Stimulated activated CD4-positive, alpha-beta T cell treated with anti-CD3 and anti-CD28 coated beads, Interleukin-4, amount 100 ng/mL, for 1 hour (primary cell): ENCODE results near the gene MUC6.

ENCODE experiments used
- DNase-seq: peaks from one replicate; pipeline ENCODE4 v3.0.0-alpha.2; 2020

The MUC6 gene

DNA sequence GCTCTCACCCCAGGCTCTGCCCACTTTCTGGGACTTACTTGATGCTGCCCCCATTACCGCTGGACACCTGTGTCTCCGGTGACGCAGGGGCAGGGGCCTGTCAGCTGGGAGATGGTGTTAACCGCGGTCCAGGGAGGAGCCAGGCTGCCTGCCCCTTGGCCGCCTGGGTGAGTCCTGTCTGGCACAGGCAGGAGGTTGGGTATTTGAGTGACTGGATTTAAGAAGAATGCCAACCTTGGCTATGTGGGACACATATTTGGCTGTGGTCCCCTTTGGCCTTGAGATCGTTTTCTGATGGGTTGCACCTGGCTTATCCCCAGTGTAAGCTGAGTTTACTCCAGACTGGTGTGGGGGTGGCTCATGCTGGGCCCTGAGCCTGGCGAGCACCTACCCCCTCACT, 2.5 kb downstream of the MUC6 start:
- no peak for DNase-seq

DNA sequence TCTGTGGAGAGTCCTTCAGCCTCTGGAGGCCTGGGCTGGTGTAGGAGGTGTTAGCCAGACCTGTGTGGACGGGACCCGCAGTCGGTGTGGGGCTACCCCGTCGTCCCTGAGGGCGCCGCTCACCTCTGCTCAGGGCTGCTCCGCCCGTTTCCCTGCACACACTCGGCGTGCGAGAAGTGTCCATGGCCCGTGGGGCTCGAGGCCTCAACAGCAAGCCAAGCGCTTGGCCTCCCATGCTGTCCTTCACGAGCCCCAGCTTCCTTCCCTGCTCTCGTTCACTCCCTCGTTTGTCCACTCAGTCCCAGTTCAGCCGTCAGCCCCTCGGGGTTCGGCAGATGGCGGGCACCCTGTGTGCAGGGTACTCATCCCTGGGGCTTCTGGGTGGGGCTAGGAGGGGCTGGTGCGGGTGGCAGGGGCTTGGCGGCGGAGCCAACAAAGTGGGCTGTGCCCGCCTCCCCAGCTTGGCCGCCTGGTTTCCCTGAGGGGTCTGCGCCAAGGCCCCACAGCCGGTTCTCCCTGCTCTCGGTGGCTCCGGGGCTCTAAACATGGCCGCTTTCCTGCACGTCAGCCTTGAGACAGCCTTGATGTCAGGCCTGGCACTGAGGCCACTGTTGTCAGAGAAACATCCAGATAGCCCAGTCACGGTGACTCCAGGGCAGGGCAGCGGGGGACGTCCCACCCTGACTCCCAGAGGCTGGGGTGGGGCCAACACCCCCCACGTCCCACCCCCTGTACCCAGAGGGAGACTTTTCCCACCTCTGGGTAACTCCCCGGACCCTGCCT, 3.3 kb downstream of the MUC6 start:
- no peak for DNase-seq

DNA sequence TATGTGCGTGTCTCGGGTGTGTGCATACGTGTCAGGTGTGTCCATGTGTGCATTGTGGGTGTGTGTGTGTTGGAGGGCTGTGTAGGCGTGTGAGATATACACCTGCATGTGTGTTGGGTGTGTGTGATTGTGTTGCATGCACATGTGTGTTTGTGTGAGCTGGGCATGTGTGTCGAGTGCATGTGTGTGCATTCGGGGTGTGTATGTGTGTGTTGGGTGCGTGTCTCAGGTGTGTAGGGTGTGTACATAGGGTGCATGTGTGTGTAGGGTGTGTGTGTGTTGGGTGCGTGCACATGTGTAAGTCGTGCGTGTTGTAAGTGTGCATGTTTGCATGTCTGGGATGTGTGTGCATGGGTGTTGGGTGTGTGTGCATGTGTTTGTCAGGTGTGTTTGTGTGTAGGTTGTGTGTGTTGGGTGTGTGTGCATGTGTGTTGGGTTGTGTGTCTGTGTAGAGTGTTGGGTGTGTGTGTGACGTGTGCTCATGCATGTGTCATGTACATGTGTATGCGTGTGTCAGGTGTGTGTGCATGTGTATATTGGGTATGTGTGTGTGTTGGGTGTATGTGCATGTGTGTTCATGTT, 4.1 kb downstream of the MUC6 start:
- no peak for DNase-seq

DNA sequence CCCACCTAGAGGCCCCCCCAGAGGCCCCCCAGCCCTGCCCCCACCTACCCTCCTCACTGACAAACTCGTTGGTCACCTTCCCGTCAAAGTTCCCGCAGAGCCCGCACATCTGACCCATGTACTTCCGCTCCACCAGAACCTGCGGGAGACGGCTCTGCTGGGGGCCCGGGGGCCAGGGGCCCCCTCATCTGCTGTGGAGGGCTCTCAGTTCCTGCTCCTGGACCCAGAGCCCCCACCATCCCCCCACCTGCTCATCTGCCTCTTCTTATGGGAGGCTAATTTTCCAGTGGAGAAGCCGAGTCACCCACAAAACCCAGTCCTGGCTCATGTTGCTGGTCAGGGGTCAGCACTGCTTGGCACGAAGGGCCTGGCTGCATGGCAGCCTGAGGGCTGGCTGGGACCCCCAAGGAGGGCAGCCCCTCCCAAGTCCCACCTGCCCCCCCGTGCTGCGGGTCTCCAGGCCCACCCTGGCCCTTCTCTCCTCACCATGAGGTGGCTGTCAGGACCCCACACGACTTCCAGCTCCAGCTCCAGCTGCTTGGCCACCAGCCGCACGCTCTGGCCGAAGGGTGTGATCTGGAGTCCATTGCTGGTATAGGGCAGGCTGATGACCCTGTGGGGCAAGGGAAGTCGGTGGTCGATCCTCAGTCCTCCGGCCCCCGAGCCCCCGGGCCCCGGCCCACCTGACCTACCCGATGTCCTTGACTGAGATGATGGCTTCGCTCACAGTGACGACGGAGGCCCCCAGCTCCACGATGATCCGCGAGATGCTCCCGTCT, 5.2 kb downstream of the MUC6 start:
- no peak for DNase-seq

DNA sequence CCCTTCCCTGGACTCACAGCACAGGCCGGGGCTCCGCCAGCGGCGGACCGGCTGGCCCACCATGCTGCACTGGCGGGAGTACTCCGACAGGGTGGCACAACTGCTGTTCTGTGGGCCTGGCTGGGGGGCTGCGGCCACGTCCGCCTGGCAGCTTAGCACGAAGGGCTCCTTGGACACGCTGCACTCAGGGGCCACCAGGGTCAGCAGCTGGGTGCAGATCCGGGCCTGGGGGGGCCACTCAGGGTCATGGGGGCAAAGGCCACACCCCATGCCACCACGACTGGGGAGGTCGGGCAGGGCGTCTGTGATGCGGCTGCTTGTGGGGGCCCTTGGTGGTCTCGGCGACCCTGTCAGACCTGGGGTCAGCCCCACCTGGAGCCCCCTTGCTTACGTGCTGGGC, 6.0 kb downstream of the MUC6 start:
- DNase-seq, result no peak

DNA sequence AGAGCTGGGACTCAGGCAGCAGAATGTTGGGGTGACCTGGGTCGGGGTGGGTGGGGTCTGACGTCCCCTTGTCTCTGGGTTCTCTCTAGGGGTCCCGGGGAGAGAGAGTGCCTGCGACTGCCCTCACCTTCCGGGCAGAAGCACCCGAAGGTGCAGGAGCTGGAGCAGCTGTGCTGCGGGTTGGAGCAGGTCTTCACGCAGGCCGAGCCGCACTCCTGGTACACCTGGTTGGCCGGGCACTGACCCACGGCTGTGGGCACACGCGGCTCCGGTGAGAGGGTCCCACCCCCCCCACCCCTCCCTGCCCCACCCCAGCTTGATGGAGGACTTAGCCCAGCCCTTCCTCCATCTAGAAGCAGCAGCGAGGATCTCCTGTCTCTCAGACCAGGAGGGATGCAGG, 6.4 kb downstream of the MUC6 start:
- no peak for DNase-seq

DNA sequence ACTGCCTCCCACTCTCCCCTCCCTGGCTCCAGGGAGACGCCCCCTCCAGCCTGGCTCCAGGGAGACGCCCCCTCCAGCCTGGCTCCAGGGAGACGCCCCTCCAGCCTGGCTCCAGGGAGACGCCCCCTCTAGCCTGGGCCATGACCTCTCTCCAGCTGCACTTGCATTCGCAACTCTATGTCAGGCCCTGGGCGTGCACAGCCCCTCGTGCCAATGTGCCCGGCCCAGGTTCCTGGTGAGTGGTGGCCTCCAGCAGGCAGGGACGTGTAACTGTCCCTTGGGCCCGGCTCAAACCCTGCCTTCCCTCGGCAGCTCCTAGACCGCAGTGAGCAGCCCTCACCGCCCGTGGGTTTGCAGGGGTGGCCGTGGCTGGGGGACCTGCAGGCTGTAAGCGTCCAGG, 6.9 kb downstream of the MUC6 start:
- DNase-seq, result no peak

DNA sequence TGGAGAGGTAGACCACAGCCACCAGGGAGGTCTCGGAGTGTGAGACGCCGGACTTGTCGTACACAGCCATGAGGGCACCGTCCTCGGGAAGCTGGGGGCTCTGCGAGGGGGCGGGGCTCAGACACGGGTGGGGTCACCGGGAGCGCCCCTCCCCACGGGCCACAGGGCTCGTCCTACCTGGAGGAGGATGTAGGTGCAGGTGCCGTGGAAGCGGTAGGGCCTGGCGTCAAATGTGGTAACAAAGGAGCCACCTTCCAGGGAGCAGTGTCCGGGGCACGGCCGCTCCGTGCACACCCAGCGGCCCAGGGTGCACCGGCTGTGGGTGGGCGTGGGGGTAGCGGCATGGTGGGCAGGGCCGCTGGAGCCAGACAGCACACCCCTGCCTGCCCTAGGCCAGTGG, 7.5 kb downstream of the MUC6 start:
- DNase-seq, result no peak

DNA sequence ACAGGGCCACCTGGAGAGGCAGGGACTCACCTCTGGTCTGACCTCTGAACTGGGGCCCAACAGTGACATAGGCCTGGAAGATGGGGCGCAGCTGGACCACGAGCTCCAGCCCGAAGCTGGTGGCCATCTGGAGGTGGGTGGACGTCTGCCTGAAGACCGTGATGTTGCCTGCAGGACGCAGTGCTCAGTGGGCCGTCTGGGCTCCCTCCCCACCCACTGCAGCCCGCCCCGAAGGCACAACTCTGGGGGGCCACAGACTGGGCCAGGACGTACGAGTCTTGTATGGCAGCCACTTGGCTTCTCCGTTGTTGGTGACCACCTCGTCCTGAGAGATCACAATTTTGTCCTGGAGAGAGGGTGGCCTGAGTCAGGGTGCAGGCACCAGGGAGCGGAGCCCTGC, 7.9 kb downstream of the MUC6 start:
- no peak for DNase-seq

DNA sequence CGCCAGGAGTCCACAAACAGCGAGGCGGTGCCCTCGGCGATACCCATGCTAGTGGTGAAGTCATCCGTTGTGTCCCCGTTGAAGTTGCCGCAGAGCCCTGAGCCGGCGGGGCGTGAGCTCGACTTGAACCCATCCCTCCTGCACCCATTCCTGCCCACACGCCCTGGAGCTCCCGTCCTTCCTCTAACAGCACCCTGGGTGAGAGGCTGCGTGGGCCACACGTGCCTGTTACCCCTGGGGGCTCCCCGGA, 8.3 kb downstream of the MUC6 start:
- no peak for DNase-seq

DNA sequence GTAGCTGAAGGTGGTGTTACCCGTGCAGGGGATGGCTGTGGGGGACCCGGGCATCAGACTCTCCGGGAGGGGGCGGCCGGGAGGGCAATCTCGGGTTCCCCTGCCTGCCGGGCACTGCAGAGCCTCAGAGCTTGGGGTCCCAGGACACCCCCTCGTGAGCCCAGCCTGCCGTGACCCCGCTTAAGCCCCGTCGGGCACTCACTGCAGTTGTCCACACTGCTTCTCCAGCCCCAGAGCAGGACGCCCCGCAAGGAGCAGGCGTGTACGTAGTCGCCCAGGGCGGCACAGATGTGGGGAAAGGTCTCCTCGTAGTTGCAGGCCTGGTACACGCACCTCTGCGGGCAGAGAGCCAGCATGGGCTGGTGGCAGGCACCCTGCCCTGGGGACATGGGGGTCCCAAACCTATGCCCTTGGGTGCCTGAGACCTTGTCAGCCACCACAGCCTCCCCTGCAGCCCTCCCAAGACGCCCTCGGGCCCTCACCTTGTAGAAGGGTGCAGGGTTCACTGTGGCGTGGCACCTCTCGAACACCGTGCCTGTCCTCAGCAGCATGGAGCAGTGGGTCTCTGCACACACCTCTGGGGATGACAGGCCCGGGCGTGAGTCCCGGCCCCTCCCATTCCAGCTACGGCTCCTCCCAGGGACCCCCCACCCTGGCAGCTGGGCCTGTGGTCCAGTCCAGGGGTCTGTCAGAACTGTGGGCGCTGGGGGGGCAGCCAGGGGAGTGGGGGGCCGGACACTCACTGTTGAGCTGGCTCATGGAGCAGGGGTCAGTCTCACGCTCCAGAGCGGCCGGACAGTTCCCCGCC, 8.8 kb downstream of the MUC6 start:
- no peak for DNase-seq

DNA sequence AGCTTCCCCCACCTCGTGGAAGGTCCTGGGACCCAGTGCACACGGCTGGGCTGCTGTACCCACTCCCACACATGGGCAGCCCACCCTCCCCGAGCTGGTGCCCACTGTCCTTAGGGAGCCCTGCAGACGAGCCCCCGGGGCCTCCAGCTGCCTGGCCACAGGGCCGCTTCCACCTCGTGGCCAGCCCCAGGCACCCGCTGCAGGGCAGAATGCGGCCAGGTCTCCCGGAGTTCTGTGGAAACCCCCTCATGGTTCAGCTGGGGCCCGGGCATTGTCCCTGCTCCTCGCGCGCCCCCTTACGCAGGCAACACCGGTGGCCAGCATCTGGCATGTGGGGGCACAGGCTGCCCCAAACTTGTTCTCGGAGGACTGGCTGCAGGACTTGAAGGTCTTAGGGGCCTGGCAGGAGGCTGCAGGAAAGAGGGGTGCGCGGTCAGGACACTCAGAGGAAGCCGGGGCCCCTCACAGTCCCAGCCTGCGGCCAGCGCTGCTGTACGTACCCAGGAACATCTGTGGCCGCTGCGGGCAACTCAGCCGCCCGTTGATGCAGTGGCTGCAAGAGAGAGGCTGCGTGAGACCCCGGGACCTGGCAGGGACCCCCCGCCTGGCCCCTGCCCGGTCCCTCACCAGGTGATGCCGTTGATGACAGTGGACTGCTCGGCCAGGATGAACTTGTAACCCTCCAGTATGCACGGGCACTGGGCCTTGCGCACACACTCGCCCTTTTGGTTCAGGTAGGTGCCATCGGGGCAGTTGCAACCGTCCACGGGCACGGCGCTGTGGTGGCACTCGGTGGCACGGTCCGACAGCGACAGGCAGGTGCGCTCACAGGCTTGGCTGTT, 9.7 kb downstream of the MUC6 start:
- no peak for DNase-seq

DNA sequence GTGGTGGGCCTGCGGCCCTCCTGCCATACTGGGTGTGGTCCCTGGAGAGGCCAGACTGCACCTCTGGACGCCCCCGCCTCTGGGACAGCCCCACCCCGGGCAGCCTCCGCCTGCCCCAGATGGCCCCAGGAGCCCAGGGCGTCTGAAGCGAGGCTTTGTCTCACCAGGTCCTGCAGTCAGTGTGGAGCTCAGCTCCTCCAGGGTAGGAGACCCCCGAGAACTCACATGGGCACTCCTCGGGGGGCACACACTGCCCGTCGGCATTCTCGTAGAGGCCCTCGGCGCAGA, 10.4 kb downstream of the MUC6 start:
- no peak for DNase-seq

DNA sequence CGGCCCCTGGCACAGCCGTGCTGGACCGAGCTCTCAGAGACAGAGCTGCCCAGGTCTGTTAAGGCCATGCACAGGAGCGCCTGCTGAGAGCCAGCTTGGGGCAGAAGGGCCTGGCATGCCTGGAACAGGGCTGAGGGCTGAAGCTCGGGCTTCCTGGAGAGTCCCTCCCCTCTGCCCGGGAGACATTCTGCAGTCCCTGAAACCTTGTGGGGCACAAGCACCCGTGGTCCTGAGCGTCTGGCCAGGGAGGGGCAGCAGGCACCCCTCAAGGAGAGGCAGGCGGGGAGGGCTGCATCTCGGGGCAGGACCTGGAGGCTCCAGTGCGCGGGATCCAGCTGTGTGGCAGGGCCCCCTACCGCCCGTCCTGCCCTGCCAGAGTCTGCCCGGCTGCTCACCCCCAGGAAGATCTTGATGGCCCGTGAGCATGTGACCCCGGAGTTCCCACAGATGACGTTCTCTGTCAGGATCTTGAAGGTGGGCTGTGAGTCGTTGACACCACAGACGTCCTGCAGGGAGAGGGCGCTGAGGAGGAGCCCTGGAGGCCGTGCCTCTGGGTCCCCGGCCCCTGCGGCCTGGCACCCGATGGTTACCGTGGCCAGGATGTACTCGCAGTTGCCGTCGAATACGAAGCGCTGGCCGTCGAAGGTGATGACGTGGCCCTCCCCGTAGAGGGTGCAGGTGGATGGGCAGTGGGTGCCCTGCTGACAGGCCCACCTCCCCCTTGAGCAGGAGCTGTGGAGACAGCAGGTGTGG, 10.9 kb downstream of the MUC6 start:
- DNase-seq, result no peak

DNA sequence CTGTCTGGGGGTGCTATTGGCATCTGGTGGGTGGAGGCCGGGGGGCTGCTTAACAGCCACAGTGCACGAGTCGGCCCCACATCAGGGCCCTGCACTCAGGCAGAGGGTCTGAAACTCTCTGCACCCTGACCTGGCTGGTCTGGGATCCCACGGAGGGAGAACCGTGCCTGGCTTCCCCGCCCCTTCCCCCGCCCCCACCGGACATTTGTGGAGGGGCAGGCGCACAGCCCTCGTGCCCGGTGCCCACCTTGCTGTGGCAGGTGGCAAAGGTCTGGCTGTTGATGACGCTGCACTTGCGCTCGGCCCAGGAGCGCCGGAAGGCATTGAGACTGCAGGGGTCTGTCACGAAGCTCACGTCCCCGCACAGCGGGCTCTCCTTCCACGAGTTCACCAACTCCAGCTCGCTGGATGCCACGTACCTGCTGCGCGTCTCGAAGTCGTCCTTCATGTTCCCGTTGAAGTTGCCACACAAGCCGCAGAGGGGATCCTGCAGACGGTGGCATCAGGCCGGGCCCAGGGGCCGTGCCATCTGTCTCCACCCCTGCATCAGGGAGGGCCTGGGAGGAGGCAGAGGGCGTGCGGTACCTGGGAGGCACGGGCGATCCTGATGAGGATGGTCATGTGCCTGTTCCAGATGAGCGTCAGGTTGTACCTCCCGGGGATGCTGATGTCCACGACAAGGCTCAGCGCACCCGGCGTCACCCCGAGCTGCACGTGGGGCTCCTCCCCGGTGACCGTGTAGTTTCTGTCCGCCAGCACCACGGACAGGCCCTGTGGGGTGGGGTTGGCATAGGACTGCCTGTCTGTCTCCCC, 11.7 kb downstream of the MUC6 start:
- DNase-seq, result no peak

DNA sequence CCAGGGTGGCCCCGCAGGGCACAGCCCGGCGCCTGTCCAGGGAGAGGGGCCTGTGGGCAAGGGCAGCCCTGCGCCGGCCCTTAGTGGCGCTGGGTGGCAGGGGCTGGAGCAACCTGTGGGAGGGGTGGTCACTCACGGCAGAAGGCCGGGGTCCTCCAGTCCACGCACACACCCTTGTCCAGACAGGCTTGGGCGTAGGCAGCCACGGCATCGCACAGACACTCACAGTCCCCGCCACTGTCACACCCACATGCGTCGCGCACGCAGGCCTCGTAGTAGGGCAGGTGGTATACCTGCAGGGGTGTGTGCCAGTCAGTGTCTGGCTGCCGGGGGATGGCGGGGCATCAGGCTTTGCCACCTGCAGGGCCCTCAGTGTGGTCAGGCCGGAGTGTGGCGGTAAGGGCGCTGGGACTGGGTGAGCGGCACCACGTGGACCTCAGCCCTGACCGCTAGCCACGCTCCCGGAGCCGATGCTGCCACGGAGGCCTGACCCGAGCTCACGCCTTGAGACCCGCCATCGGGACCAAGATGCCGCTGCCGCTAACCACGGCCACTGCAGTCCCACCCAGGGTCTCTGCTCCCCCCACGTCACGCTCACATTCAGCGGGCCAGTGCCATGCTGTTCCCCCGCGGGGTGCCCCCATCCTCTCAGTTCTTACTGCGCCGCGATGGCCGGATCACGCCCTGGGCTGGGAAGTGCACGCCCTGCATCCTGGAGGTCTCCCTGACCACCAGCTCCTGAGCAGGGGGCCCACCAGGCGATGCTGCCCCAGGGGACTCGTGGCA, 12.5 kb downstream of the MUC6 start:
- no peak for DNase-seq

DNA sequence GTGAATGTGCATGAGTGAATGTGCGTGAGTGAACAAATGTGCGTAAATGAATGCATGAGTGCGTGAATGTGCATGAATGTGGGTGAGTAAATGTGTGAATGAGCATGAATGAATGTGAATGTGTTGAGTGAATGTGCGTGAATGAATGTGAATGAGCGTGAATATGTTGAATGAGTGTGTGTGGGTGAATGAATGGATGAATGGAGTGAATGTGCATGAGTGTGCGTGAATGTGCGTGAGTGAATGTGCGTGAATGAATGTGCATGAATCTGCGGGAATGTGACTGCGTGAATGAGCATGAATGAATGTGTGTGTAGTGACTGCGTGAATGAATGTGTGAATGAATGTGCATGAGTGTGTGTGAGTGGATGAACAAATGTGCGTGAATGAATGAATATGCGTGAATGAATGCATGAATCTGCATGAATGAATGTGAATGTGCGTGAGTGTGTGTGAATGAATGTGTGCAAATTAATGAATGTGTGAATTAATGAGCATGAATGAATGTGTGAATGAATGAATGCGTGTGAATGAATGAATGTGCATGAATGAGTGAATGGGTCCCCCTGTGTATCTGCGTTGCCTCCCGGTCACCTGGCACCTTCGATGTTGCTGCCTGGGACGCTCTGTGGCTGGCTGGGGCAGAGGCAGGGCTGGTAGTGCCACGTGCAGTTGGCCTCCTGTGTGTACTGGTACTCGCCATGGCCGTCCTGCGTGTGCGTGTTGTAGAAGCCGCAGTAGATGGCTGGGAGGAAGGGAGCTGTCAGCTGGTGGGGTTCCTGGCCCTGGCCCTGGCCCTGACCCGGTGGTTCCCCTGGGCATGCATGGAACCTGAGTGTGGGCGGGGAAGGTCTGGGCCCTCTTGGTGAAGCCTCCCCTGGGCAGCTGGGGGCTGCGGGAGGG, 13.4 kb downstream of the MUC6 start:
- no peak for DNase-seq

DNA sequence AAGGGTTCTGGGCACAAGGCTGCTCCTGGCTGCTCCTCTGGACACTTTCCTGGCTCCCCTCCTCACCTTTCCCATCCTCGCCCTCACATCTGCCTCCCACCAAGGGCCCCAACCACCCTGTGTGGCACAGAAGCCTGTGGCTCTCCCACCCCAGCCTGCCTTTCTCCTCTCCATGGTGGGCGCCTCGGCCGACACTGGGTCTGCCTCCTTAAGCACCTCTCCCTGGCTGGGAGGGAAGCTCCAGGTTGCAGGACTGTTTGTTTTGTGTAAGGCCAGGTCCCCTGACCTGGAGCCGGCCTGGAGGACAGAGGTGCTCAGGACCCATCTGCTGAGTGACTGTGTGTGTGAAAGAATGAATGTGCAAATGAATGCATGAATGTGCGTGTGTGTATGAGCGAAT, 14.1 kb downstream of the MUC6 start:
- DNase-seq, result no peak

DNA sequence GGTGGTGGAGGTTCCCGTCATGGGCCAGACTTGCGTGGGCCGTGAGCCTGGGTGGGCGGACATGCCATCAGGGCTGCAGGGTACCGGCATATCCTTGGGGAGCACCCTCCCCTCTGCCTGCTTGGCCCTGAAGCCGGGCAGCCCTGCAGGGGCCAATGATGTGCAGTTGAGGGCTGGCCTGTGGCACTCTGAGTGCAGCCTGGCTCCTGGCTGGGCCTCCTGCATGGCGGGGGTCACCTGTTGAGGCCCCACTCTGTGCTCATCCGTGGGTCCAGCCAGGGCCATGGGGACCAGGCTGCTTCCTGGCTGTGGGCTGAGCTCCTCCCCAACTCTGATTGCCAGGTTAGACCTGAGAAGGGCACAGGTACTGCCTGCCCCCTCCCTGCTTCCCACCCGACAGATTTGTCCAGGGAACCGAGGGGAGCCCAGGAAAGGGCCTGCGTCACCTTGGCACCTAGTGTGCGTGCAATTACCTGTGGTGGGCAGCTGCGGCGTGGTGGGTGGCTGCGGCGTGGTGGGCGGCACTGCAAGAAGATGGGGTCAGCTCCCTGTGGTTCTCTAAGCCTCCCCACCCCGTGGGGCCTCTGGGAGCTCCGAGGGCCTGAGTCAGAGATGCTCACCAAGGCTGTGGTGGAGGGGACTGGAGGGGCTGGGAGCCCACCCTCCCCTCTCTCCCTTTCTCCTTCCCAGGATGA, 16.2 kb downstream of the MUC6 start:
- DNase-seq, result no peak
